ENCODE data around the gene STAG2.
"Not testable (repeated sequence)": the region's sequence is repeated elsewhere in the genome, so short reads cannot be mapped to it uniquely, and the experiment has no call there.

The STAG2 gene

GRCh38 chrX:124132437-124132836 is 170.9 kb downstream of the STAG2 start:
- DNase-seq (ENCODE audit: low read depth); H3K4me3 ChIP-seq (ENCODE audit: low read depth, low read length): not testable (repeated sequence)

- no peak overlapping the region for H3K4me3 ChIP-seq (ENCODE audit: low read depth, low read length)
- DNase-seq (ENCODE audit: low read depth), result no peak
Observed at GRCh38 chrX:124145749-124146148, 184.2 kb downstream of the STAG2 start.

GRCh38 chrX:124151195-124151594 is 189.7 kb downstream of the STAG2 start:
- H3K4me3 ChIP-seq (ENCODE audit: low read depth, low read length), result no peak overlapping the region
- no peak for DNase-seq (ENCODE audit: low read depth)
